GF-D8 (cell line): ENCODE data around the gene RIC8A.

Source experiments
- DNase-seq: peaks from one replicate; lab custom pipeline; 2025; lab: John Stamatoyannopoulos, UW

The RIC8A gene

DNA sequence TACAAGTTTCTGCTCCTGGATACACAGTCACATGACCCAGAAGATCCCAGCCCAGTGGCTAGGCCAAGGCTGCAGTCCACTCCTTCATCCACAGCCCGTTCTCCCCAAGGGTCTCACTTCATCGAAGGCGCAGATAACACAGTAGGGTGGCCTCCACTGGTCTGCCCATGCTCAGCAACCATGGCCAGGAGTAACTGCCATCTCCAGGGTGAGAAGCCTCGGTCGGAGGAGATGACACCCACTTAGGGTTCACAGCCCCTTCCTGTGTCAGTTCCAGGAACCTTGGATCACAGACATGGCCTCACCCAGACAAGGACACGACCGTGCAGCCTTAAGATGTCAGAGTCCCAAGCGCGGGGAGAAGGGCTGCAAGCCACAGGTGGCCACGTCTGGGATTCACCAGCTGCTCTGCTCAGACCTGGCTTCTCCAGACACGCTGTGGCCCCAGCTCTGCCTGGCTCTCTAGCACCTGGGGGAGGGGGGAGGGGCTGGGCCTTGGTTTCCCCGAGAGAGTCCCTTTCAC lies 2.9 kb upstream of the RIC8A start:
- no peak for DNase-seq

DNA sequence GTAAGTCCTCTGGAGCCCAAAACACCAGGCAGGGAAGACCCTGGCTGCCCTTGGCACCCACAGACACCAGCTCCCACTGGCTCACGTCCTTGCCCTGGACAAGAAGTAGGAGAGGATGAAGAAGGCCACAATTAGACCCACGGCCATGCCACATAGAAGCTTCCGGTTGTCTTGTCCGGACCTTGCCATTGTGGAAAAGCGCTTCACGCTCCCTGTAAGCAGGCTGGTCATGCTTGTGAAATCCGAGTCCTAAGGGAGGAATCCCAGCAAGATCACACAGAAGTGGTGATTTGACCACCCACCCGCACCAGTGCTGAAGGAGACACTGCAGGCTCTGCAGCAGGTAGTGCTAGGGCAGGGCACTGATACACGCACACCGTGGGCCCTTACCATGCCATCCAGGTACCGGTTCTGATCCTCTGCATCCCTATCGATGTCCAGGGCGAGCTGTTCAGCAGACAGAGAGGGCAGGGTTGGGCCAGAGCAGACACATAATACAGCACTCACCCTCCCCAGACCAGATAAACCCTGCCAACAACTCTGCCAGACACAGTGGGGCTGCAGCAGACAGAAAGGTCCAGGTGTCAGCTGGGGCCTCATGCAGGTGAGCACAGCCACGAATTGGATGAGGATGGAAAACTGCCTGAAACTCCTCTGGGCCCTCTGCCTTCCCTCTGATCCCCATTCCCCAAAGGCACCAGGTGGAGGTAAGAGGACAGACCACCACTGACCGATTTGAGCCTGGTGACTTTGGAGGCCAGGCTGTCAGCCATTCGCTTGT lies 2.1 kb upstream of the RIC8A start:
- DNase-seq, result no peak

DNA sequence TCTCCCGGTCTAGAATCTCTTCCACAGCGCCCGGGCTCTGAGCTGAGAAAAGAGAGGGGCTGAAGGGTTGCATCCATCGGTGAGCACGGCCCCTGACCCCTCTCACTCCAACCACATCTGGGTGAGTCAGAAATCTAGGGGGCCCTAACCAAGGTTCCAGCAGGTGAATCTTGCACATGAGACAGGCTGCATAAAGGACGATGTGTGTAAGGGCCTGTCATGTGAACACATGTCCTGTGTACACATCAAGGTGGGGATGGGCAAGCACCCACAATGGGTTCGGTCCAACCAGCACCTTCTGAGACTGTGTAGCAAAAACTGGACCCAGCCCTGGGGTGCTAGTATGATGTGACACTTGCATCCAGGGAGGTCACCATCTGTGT lies 1.5 kb upstream of the RIC8A start:
- DNase-seq, result no peak

DNA sequence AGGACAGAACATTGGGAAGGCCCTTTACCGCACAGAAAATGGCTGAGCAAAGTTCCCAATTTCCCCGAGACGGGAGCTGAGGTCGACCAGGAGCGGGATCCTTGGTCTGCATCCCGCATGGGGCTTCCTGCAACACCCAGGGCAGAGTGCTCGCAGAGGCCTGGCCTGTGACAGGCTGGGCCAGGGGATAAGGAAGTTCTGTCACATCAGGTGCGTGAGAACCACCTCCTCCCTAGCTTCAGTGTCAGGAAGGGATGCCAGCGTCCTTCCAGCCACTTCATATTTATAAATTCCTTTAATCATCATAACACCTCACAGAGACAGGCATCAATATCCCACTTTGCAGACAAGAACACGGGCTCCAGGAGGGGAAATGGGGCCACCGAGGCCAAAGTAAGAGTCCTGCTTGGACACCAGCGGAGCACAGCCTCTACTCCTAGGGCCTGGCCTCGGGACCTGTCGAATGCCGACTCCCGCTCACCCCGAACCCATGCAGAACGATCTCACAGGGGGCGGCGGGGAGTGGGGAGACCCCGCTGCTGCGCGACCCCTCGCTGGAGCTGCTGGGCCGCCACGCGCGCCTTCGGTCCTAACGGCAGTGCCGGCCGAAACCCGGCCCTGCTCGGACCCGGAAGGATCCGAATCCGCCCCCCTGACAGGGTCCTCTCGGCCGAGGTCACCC lies 841 bp upstream of the RIC8A start:
- DNase-seq, result no peak

DNA sequence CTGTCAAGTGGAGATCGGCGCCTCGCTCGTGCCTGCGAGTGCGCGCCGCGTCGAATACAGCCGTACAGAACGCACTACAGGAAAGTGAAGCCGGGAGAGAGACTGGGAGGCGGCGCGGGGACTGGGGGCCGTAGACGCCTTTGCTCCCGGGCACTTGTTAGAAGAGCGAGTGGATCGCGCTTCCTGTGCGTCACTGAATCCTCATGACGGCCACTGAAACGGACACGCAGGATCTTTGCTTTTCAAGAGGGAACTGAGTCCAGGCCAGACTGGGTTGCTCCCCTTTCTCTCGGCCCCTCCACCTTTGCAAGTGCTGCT lies 314 bp downstream of the RIC8A start:
- DNase-seq, result no peak

DNA sequence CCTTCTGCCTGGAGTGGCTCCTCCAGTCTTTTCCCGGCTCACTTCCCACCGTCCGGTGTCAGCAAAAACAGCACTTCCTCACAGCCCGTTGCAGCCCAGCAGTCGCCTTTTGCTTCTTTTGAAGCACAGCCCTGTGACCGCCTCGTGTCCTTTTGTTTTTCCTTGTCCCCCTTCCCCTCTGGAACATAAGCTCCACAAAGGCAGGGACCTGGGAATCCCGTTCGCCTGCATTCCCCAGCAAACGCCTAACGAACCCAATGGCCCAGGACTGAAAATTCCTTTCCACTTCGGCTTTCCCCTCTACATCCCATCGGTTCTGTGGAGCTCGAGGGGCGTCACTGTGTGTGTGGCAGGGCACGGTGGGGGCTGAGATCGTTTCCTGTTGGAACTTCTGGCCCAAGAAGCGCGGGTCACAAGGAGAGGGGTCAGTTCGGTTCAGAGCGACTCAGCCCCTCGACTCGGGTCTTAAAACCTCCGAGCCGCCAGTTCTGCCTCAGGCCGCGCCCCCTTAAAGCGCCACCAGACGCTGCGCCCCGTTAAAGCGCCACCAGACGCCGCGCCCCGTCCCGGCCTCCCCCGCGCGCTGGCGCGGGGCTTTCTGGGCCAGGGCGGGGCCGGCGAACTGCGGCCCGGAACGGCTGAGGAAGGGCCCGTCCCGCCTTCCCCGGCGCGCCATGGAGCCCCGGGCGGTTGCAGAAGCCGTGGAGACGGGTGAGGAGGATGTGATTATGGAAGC lies 841 bp downstream of the RIC8A start:
- DNase-seq, result peak; percentile 6

DNA sequence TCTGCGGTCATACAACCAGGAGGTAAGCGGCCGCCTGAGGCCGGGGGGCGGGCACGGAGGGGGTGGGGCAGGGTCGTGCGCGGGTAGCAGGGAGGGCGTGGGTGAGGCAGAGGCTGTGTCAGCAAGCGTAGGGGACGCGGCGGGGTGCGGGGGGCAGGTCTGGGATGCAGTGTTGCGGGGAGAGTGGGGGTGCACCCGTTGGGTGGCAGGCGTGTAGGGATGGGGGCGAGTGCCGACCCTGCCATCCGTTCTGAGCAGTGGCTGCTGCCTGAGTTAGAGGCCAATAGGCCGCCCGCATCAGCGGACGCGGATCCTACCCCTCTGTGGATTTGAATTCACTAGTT lies 1.4 kb downstream of the RIC8A start:
- DNase-seq, result no peak

DNA sequence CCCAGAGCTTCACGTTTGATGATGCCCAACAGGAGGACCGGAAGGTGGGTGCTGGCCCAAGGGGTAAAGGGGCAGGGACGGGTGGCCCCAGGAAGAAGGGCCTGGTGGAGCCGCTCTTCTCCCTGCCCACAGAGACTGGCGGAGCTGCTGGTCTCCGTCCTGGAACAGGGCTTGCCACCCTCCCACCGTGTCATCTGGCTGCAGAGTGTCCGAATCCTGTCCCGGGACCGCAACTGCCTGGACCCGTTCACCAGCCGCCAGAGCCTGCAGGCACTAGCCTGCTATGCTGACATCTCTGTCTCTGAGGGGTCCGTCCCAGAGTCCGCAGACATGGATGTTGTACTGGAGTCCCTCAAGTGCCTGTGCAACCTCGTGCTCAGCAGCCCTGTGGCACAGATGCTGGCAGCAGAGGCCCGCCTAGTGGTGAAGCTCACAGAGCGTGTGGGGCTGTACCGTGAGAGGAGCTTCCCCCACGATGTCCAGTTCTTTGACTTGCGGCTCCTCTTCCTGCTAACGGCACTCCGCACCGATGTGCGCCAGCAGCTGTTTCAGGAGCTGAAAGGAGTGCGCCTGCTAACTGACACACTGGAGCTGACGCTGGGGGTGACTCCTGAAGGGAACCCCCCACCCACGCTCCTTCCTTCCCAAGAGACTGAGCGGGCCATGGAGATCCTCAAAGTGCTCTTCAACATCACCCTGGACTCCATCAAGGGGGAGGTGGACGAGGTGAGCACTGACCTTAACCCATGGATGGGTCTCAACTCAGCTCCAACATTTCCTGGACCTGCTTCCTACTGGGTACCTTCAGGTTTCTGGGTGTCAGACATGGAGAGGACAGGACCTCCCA lies 2.0 kb downstream of the RIC8A start:
- no peak for DNase-seq

DNA sequence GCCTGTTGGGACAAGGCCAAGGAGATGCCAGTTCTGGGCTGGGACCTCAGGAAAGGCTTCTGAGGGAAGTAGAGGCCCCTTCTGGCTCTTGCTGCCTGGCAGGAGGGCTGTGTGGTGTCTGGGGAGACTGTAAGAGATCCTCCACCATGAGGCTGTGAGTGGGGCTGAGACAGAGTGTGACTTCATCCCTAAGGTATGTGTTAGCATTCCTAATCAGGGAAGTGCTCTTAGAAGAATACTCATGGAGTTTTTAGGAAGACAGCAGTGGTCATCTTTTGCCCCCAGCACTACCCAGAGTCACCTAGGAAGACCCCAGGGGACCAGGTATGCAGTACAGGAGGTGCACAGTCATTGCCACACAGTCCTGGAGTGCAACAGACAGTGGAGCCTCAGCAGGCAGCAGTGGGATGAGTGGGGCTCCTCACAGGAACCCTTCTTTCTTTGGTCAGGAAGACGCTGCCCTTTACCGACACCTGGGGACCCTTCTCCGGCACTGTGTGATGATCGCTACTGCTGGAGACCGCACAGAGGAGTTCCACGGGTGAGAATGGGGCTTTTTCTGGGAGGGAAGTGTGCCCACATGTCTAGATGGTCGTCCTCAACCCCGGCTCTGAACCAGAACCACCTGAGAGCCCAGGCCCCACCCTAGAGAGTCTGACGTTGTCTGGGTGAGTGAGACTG lies 2.8 kb downstream of the RIC8A start:
- DNase-seq, result no peak

DNA sequence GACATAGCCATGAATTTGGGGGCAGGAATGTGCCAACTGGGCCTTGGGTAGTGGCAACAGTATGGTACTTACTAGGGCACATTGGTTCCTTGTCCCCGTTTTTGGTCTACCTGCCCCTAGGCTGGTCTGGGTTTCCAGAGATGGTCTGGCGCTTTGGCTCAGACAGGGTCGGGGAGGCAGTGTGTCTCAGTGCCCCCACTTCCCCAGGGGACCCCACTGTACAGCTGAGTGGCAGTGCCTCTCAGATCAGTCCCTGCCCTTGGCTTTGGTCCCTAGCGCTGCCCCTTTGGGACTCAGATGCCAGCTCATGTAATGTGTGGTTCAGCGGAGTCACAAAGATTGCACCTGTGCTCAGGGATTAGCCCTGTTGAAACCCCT lies 3.3 kb downstream of the RIC8A start:
- no peak for DNase-seq

DNA sequence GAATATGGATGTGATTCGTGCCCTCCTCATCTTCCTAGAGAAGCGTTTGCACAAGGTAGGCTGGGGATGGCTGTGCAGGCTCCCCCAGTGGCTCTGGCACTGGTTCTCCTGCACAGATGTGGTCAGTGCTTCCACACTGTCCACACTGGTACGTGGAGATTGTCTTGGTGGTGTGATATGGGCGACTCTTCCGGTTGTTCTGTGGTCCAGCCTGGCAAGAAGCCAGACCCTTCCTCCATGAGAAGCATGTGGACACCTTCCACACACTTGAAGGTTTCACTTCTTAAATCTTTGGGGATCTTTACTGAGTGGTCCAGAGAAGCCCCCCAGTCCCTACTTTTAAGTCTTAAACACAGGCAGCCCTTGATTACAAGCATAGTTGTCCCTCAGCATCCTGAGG lies 3.8 kb downstream of the RIC8A start:
- DNase-seq, result no peak

DNA sequence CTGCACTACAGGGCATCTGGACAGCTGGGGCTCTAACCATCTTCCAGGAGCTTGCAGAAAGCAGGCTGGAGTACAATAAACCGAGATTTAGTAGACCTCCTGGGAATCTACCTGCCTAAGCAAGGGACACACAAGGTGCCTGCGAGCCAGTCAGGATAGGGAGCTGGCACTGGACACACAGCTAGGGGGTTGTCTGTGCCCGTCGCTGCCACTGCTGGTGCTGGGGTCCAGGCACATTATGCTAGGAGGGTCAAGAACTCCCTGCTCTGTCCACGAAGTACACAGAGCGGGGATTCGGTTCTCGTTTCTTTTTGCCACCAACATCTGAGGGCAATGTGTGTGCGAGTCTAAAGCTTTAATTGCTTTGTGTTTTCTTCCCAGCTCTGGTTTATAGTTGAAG lies 4.2 kb downstream of the RIC8A start:
- DNase-seq, result no peak

DNA sequence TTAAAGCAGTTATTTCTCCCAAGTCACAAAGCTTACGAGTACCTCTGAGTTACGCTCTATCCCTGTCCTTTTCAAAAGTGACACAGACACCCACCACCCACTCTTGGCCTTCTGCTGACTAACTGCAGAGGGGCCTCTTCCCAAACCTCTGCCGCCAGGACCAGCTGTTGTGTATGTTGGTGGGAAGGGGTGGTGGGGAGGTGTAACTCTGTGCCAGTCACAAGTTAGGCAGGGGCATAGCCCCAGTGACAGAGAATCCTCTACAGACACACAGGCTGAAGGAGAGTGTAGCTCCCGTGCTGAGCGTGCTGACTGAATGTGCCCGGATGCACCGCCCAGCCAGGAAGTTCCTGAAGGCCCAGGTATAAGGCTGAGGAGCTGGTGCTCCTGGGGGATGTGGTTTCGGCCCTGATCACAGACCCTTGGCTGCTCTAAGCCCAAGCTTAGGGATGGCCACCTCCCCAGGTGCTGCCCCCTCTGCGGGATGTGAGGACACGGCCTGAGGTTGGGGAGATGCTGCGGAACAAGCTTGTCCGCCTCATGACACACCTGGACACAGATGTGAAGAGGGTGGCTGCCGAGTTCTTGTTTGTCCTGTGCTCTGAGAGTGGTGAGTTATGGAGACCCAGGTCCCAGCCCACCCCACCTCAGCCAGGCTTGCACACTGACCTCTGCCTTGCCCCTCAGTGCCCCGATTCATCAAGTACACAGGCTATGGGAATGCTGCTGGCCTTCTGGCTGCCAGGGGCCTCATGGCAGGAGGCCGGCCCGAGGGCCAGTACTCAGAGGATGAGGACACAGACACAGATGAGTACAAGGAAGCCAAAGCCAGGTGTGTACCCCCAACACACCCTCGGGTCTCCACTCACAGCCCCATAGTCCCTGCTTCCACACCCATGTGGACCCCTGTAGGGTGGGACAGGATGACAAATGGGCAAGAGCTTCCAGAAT lies 4.9 kb downstream of the RIC8A start:
- DNase-seq, result no peak

DNA sequence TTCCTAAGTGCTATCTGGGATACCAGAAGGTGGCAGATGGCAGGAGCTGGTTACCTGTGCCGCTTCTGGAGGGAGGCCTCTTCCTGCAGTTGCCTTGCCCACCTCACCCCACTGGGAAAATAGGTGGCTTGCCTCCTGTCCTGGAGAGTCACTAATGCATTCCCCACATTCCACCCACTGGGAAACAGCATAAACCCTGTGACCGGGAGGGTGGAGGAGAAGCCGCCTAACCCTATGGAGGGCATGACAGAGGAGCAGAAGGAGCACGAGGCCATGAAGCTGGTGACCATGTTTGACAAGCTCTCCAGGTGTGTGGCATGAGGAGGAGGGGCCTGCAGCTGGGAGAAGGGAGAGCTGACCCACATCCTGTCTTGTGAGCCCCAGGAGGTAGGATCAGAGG lies 5.6 kb downstream of the RIC8A start:
- DNase-seq, result no peak

DNA sequence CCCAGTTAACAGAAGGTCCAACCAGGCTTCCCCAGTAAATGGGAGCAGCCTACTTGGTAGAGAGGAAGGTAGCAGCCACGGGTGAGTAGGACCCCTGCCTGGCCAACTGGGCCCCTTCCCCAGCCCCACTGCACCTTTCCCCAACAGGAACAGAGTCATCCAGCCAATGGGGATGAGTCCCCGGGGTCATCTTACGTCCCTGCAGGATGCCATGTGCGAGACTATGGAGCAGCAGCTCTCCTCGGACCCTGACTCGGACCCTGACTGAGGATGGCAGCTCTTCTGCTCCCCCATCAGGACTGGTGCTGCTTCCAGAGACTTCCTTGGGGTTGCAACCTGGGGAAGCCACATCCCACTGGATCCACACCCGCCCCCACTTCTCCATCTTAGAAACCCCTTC lies 6.6 kb downstream of the RIC8A start:
- DNase-seq, result no peak

DNA sequence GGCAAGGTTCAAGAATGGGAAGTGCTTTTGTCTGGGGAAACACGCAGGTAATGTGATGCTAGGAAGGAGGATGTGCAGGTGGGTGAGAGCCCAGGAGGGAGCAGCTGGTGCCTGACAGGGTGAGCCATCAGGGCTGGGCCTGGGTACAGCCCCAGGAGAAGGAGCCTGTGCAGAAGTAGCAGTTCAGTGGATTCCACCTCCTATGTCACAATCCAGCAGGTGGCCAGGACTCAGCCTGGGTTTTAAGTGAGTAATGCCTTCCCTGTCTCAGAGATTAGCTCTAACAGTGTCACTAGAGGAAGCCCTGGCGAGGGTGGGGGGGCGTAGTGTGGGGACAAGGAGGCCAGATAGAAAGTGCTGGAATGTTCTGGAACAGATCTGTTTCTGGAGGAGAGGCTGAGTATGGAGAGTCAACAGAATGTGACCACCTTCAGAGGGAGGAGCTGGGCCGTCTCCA lies 8.1 kb downstream of the RIC8A start:
- DNase-seq, result peak; percentile 2

DNA sequence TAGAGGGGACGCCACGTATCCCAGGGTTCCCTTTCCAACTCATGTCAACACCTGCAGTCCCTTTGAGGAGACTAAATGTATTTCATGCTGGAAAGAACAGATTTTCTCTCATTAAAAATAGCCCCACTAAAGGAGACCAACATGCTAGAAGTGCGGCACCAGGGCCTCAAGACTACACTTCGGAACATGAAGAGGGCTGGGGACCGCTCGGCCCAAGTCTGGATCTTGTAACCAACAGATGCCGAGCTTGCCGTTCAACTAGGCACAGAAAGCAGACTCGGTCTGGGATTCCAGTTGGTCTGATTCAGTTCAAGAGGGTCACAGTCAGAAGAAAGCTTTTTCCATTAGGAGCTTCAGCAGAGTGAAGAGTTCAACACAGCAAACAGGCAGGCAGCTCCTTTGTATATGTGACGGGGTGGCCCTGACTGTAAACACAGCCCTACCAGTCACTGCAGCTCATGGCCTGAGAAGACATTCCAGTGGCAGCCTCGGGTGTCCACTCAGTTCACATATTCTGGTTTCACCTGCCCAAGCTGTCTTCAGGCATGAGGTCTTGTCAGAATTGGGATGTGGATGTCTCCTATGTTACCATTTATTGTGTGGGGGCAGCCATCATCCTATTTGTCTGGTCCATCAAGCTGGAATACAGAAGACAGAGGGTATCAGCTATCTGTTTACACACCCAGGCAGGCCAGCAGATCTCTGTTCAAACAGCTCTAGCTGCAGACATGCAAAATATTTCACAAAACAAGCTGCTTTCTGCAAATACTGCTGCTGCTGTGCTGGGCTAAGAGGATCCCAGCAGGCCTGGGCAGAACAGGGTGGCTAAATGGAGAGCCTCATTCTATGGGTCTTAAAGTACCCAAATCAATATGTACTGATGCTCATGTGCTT lies 8.8 kb downstream of the RIC8A start:
- no peak for DNase-seq

DNA sequence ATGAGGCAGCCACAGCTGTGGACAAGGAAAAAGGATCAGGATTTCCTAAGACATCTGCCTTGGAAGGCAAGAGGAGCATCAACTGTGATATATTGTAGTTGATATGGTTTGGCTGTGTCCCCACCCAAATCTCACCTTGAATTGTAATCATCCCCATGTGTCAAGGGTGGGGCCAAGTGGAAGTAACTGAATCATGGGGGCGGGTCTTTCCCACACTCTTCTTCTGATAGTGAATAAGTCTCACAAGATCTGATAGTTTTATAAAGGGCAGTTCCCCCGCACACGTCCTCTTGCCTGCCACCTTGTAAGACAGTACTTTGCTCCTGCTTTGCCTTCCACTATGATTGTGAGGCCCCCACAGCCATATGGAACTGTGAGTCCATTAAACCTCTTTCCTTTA lies 10.2 kb downstream of the RIC8A start:
- DNase-seq, result no peak

DNA sequence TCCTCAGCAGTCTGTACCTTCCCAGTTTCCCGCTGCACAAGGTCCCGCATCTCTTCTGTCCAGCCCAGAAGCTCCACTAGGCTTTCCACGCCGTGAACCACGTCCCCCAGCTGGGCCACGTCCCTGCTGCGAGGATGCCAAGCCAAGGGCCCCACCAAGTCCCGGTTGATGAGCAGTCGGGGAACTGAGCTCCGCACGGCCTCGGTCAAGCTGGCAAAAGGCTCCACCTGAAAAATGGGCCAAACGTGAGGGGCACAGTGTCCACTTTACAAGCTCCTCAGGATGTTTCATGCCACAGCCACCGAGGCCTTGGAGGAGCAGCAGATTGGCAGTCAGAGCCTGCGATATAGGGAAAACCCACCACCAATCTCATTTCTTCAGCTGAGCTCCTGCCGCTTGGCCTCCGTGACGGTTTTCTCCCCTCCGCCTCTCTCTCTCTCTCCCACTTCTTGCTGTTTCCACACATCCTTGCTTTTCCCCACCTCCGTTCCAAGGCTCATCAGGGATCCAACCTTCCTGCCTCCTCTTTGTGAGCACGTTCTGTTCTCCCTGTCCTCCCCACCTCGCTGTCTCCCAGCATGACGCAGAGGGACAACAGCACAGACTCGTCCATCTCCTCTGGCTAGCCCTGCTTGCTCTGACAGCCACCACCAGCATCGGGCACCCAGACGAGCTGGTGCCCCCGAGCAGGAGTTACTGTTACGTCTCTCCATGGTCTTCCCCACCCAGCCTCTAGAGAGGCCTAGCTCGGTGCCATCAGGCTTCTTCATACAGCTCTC lies 11.5 kb downstream of the RIC8A start:
- DNase-seq, result no peak
